SK-N-MC (cell line): ENCODE measurements around the gene PPP2R2B.

Experiments used
- EZH2 ChIP-seq: fragments of 200-600 bp; sonication (generic); IDR thresholded peaks from one replicate; pipeline ENCODE4 v1.6.1; 2017; ENCODE audit warnings: antibody characterized with exemption
- FOXP2 ChIP-seq: optimal IDR thresholded peaks from 2 replicates; pipeline ENCODE3; 2011; ENCODE audit warnings: mild to moderate bottlenecking, moderate library complexity; ENCODE audit not compliant: insufficient read depth; ENCODE audit errors: extremely low read length, control extremely low read depth

GRCh38 chr5:146690880-146691355 lies 187.6 kb downstream of the PPP2R2B start:
- TF ChIP-seq FOXP2, result no peak
- TF ChIP-seq EZH2, result no peak
